ENCODE data around the gene FAM151B.
"Not testable (repeated sequence)": the region's sequence is repeated elsewhere in the genome, so short reads cannot be mapped to it uniquely, and the experiment has no call there.

- TF ChIP-seq, protein P1, sequence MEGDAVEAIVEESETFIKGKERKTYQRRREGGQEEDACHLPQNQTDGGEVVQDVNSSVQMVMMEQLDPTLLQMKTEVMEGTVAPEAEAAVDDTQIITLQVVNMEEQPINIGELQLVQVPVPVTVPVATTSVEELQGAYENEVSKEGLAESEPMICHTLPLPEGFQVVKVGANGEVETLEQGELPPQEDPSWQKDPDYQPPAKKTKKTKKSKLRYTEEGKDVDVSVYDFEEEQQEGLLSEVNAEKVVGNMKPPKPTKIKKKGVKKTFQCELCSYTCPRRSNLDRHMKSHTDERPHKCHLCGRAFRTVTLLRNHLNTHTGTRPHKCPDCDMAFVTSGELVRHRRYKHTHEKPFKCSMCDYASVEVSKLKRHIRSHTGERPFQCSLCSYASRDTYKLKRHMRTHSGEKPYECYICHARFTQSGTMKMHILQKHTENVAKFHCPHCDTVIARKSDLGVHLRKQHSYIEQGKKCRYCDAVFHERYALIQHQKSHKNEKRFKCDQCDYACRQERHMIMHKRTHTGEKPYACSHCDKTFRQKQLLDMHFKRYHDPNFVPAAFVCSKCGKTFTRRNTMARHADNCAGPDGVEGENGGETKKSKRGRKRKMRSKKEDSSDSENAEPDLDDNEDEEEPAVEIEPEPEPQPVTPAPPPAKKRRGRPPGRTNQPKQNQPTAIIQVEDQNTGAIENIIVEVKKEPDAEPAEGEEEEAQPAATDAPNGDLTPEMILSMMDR (conservative IDR thresholded peaks at IDR 0.05; ENCODE audit: low read length), result not testable (repeated sequence)
- not testable (repeated sequence) for TF ChIP-seq EZH2phosphoT487 (IDR thresholded peaks at IDR 0.05; ENCODE audit: borderline replicate concordance, low read depth, low read length)
Observed at GRCh38 chr5:80493443-80493842, 5.5 kb downstream of the FAM151B start.

All from OCI-LY7 (cell line).